H1 (cell line): ENCODE measurements around the gene FMOD. TPM values are rescaled to one million over a fixed set of nuclear protein-coding genes. Genes with fewer than 3 reads are reported as not detected.

Experiments used
- CTCF ChIA-PET: fragments of 300-600 bp; sonication (Branson Sonifier 250); formaldehyde crosslinking; loops from one replicate; lab custom pipeline; 2021; ENCODE audit not compliant: partially characterized antibody; lab: Charles Lee
- POLR2A ChIA-PET: fragments of 300-600 bp; sonication (Branson Sonifier 250); formaldehyde crosslinking; loops from one replicate; lab custom pipeline; 2021; ENCODE audit warnings: inconsistent platforms; ENCODE audit not compliant: partially characterized antibody; lab: Charles Lee
- DNase-seq, 2 experiments: peaks; one replicate each; pipeline versions ENCODE4 v3.0.0 to v3.0.0-alpha.2; 2010 to 2022; ENCODE audit warnings: low spot score in 2 of 2, low read depth in 1 of 2, mixed read lengths in 1 of 2
- FAIRE-seq: peaks from 2 replicates; lab custom pipeline; 2011; peaks lifted over from hg19 to GRCh38; lab: Jason Lieb, UNC
- H2AFZ ChIP-seq: 2 replicates; pipeline ENCODE4 v1.8.1; 2012; ENCODE audit warnings: low read length, inconsistent platforms
- H2AK5ac ChIP-seq: 2 replicates; pipeline ENCODE4 v1.6.1; 2013; ENCODE audit warnings: low read depth, low read length
- H2BK120ac ChIP-seq: replicated peaks from 2 replicates; pipeline ENCODE3; 2013; ENCODE audit warnings: low read depth, low read length, inconsistent platforms
- H2BK12ac ChIP-seq: 2 replicates; pipeline ENCODE4 v1.6.1; 2013; ENCODE audit warnings: low read depth, low read length
- H2BK15ac ChIP-seq: 2 replicates; pipeline ENCODE4 v1.6.1; 2013; ENCODE audit warnings: low read length
- H2BK20ac ChIP-seq: 2 replicates; pipeline ENCODE4 v1.6.1; 2013; ENCODE audit warnings: low read length
- H2BK5ac ChIP-seq: 2 replicates; pipeline ENCODE4 v1.6.1; 2013; ENCODE audit warnings: low read depth, low read length
- H3K14ac ChIP-seq: 2 replicates; pipeline ENCODE4 v1.6.1; 2013; ENCODE audit warnings: inconsistent platforms; ENCODE audit not compliant: insufficient read length
- H3K18ac ChIP-seq: 2 replicates; pipeline ENCODE4 v1.6.1; 2013; ENCODE audit warnings: low read length; ENCODE audit errors: extremely low read depth
- H3K23ac ChIP-seq: 2 replicates; pipeline ENCODE4 v1.6.1; 2013; ENCODE audit warnings: inconsistent platforms; ENCODE audit not compliant: insufficient read length
- H3K23me2 ChIP-seq: 2 replicates; pipeline ENCODE4 v1.6.1; 2013; ENCODE audit warnings: low read depth, low read length
- H3K27ac ChIP-seq: 2 replicates; pipeline ENCODE4 v1.6.1; 2011; ENCODE audit warnings: low read depth, low read length, inconsistent platforms
- H3K27me3 ChIP-seq, 4 experiments: replicated peaks in 1 of 4; 1 replicate in 1 of 4; 2 replicates in 3 of 4; pipeline versions ENCODE4 v1.6.1 to v1.8.1; 2011 to 2013; ENCODE audit warnings: low read length in 3 of 4, mild to moderate bottlenecking in 3 of 4, inconsistent platforms in 2 of 4, mixed read lengths in 2 of 4, moderate library complexity in 1 of 4; ENCODE audit not compliant: control insufficient read depth in 3 of 4, insufficient read depth in 3 of 4; ENCODE audit errors: extremely low read depth in 1 of 4
- H3K36me3 ChIP-seq, 4 experiments: 2 replicates each; pipeline versions ENCODE4 v1.6.1 to v1.8.1; 2011 to 2013; ENCODE audit warnings: mild to moderate bottlenecking in 4 of 4, low read length in 3 of 4, moderate library complexity in 2 of 4, control low read depth in 1 of 4, inconsistent platforms in 1 of 4; ENCODE audit not compliant: insufficient read depth in 4 of 4, control insufficient read depth in 2 of 4
- H3K4ac ChIP-seq: replicated peaks from 2 replicates; pipeline ENCODE3; 2013; ENCODE audit warnings: low read length, low read depth, mixed read lengths, inconsistent platforms; ENCODE audit not compliant: insufficient read length
- H3K4me1 ChIP-seq, 4 experiments: replicated peaks in 1 of 4; 1 replicate in 1 of 4; 2 replicates in 3 of 4; pipeline versions ENCODE4 v1.6.1 to v1.8.1; 2011 to 2013; ENCODE audit warnings: low read length in 3 of 4, inconsistent platforms in 2 of 4, mixed read lengths in 1 of 4; ENCODE audit not compliant: insufficient read depth in 4 of 4, control insufficient read depth in 3 of 4
- H3K4me2 ChIP-seq, 2 experiments: 2 replicates each; pipeline versions ENCODE4 v1.6.1 to v1.8.1; 2011 to 2013; ENCODE audit warnings: low read depth in 2 of 2, low read length in 2 of 2, control low read depth in 1 of 2, inconsistent platforms in 1 of 2, mild to moderate bottlenecking in 1 of 2; ENCODE audit not compliant: insufficient read depth in 1 of 2
- H3K4me3 ChIP-seq, 4 experiments: fragments of 200-600, 300-600 bp in 1 of 4; sonication (generic), shearing (Covaris generic), sonication (Bioruptor Twin) in 1 of 4; 2 replicates each; pipeline versions ENCODE4 v1.5.1 to v1.8.1; 2011 to 2016; ENCODE audit warnings: low read length in 4 of 4, low read depth in 3 of 4, control low read depth in 2 of 4, inconsistent platforms in 2 of 4, mild to moderate bottlenecking in 2 of 4, mixed read lengths in 1 of 4, moderate library complexity in 1 of 4; ENCODE audit not compliant: insufficient read depth in 2 of 4; ENCODE audit errors: extremely low read depth in 1 of 4
- H3K56ac ChIP-seq: replicated peaks from 2 replicates; pipeline ENCODE3; 2013; ENCODE audit warnings: low read depth, mild to moderate bottlenecking, mixed read lengths, low read length, inconsistent platforms; ENCODE audit not compliant: insufficient read length
- H3K79me1 ChIP-seq: 2 replicates; pipeline ENCODE4 v1.6.1; 2013; ENCODE audit warnings: low read depth, low read length, control low read depth
- H3K79me2 ChIP-seq, 2 experiments: 2 replicates each; pipeline versions ENCODE4 v1.6.1 to v1.8.1; 2012 to 2013; ENCODE audit warnings: low read length in 2 of 2, mild to moderate bottlenecking in 2 of 2, inconsistent platforms in 1 of 2; ENCODE audit not compliant: insufficient read depth in 2 of 2, control insufficient read depth in 1 of 2
- H3K9ac ChIP-seq, 4 experiments: replicated peaks in 1 of 4; 1 replicate in 1 of 4; 2 replicates in 3 of 4; pipeline versions ENCODE4 v1.6.1 to v1.8.1; 2011 to 2013; ENCODE audit warnings: low read depth in 3 of 4, low read length in 3 of 4, control low read depth in 2 of 4, mild to moderate bottlenecking in 2 of 4, moderate library complexity in 2 of 4, inconsistent platforms in 1 of 4; ENCODE audit errors: extremely low read depth in 1 of 4
- H3K9me3 ChIP-seq, 2 experiments: 2 replicates each; pipeline versions ENCODE4 v1.6.1 to v1.8.1; 2012 to 2013; ENCODE audit warnings: mild to moderate bottlenecking in 2 of 2, moderate library complexity in 2 of 2, control low read depth in 1 of 2, inconsistent platforms in 1 of 2, low read depth in 1 of 2, low read length in 1 of 2, mixed read lengths in 1 of 2; ENCODE audit not compliant: insufficient read depth in 2 of 2
- H4K20me1 ChIP-seq, 2 experiments: replicated peaks in 1 of 2; 2 replicates each; pipeline versions ENCODE3 to v1.8.1; 2011 to 2013; ENCODE audit warnings: inconsistent platforms in 2 of 2, low read length in 2 of 2, mild to moderate bottlenecking in 1 of 2; ENCODE audit not compliant: insufficient read depth in 2 of 2, control insufficient read depth in 1 of 2
- H4K5ac ChIP-seq: 2 replicates; pipeline ENCODE4 v1.6.1; 2013; ENCODE audit warnings: low read length, low read depth, mixed read lengths, inconsistent platforms; ENCODE audit not compliant: insufficient read length
- H4K8ac ChIP-seq: 2 replicates; pipeline ENCODE4 v1.8.0; 2013; ENCODE audit warnings: mild to moderate bottlenecking, moderate library complexity, low read length, inconsistent platforms; ENCODE audit not compliant: insufficient read depth; ENCODE audit errors: extremely low read depth
- H4K91ac ChIP-seq: replicated peaks from 2 replicates; pipeline ENCODE3; 2013; ENCODE audit warnings: low read length, mixed read lengths, inconsistent platforms; ENCODE audit not compliant: insufficient read length
- ATF3 ChIP-seq: IDR thresholded peaks from 2 replicates; pipeline ENCODE4 v1.6.1; 2011; ENCODE audit warnings: low read depth, mild to moderate bottlenecking, low read length; ENCODE audit not compliant: insufficient read depth
- CBX8 ChIP-seq: fragments of 300-800, 300-1000 bp; sonication (generic); IDR thresholded peaks from 2 replicates; pipeline ENCODE4 v1.7.1; 2016; ENCODE audit warnings: low read depth, low read length, borderline replicate concordance
- CHD1 ChIP-seq: IDR thresholded peaks from 2 replicates; pipeline ENCODE4 v1.6.1; 2012; ENCODE audit warnings: low read depth, low read length, improper control_type of control experiment
- CREB1 ChIP-seq: IDR thresholded peaks from 2 replicates; pipeline ENCODE4 v1.6.1; 2012; ENCODE audit warnings: inconsistent platforms
- EP300 ChIP-seq, 2 experiments: IDR thresholded peaks; 1 replicate in 1 of 2; 2 replicates in 1 of 2; pipeline ENCODE4 v1.6.1; 2011 to 2012; ENCODE audit warnings: low read depth in 2 of 2, low read length in 2 of 2, mild to moderate bottlenecking in 2 of 2, borderline replicate concordance in 1 of 2, inconsistent platforms in 1 of 2, moderate library complexity in 1 of 2
- GTF2F1 ChIP-seq: IDR thresholded peaks from 2 replicates; pipeline ENCODE4 v1.6.1; 2012; ENCODE audit warnings: low read depth, low read length, improper control_type of control experiment, borderline replicate concordance
- NRF1 ChIP-seq: IDR thresholded peaks from 2 replicates; pipeline ENCODE4 v1.6.1; 2011; ENCODE audit warnings: mild to moderate bottlenecking, low read depth, low read length, improper control_type of control experiment
- RFX5 ChIP-seq: IDR thresholded peaks from 2 replicates; pipeline ENCODE4 v1.6.1; 2011; ENCODE audit warnings: low read depth, low read length, improper control_type of control experiment, borderline replicate concordance
- SAP30 ChIP-seq: fragments of 300-600 bp; sonication (generic); IDR thresholded peaks from 2 replicates; pipeline ENCODE4 v1.7.1; 2012; ENCODE audit warnings: low read length, moderate library complexity, mild to moderate bottlenecking, inconsistent platforms; ENCODE audit not compliant: insufficient read depth, insufficient replicate concordance
- TBP ChIP-seq: IDR thresholded peaks from 2 replicates; pipeline ENCODE4 v1.6.1; 2011; ENCODE audit warnings: low read depth, low read length, improper control_type of control experiment
- WGBS, 2 experiments: shearing (Covaris generic) in 1 of 2; methylation state at CpG; one replicate each; pipeline versions ENCODE4 v1.1.6 to v1.1.7; 2013 to 2015; ENCODE audit warnings: low lambda C conversion rate in 2 of 2, mixed read lengths in 2 of 2, inconsistent platforms in 1 of 2, low coverage in 1 of 2, missing lambda C conversion rate in 1 of 2; ENCODE audit not compliant: insufficient replicate concordance in 2 of 2, insufficient coverage in 1 of 2, insufficient read length in 1 of 2; ENCODE audit errors: extremely low coverage in 1 of 2, missing lambda C conversion rate in 1 of 2; 5-methylcytosine and 5-hydroxymethylcytosine counted together
- polyA plus RNA-seq, 7 experiments: library from polyadenylated mRNA; depleted of rRNA in 3 of 7; stranded (reverse) in 5 of 7; unstranded in 2 of 7; fragments of >200 nt in 5 of 7; fragments of 200-250 nt in 2 of 7; gene quantifications; 1 replicate in 5 of 7; 2 replicates in 1 of 7; 4 replicates in 1 of 7; pipeline versions ENCODE4 v1.2.1 to v1.2.3, GENCODE V29; 2011 to 2013; ENCODE audit warnings: missing spikeins in 2 of 7, mixed read lengths in 2 of 7
- total RNA-seq: library from RNA; stranded (reverse); fragmentation: NEBNext Ultra II Directional; extraction: Animal tissue kit (Norgen Biotek cat#: 25700); gene quantifications from 2 replicates; pipeline ENCODE4 v1.2.1, GENCODE V29; 2021

FMOD gene
- total and polyA plus RNA-seq, 2 of the 8 experiments (the other 6 are each of a cell fraction or from before 2014, with no cell fraction given) = 0.17 to 0.32 TPM

- H3K23ac ChIP-seq = no peak overlapping the region
- H3K18ac ChIP-seq = no peak overlapping the region
- no peaks in the 10 kb centered on the region for H4K20me1 ChIP-seq
- H2BK5ac ChIP-seq = no peak overlapping the region
- H2BK20ac ChIP-seq = no peak overlapping the region
- H3K27me3 ChIP-seq = no peaks in the 10 kb centered on the region; a peak in 1 of 7 replicates
- no peak overlapping the region for H3K14ac ChIP-seq
- no peak overlapping the region for H4K8ac ChIP-seq
- 100% methylated on average over 4 of the region's 4 CpGs; no CpG with 5 or more reads in 1 of the 2 experiments for WGBS, 2 experiments
- no peaks in the 10 kb centered on the region for H3K23me2 ChIP-seq
- H3K79me2 ChIP-seq = no peaks in the 10 kb centered on the region
- H3K27ac ChIP-seq = no peak overlapping the region
- no peak overlapping the region for H2AK5ac ChIP-seq
- no peaks in the 10 kb centered on the region for H3K9me3 ChIP-seq
- H4K5ac ChIP-seq = no peak overlapping the region
- H4K91ac ChIP-seq = no peak overlapping the region
- TF ChIP-seq RFX5 (no peak), CBX8 (no peak), NRF1 (no peak), GTF2F1 (no peak), SAP30 (no peak), ATF3 (no peak), CREB1 (no peak), TBP (no peak), EP300 (IDR thresholded peaks at IDR 0.05; ENCODE audit: borderline replicate concordance in 1 of 2, low read depth in 2 of 2, low read length in 2 of 2) (no peak), CHD1 (no peak)
- TF ChIP-seq, all 59 proteins: peak for 0
- Histone ChIP-seq H3K4me1 (no peaks in the 10 kb centered on the region), H2AFZ (no peak overlapping the region), H3K4ac (no peak overlapping the region), H2BK120ac (no peak overlapping the region), H3K56ac (no peak overlapping the region), H3K9ac (no peak overlapping the region), H2BK12ac (no peak overlapping the region), H3K4me2 (no peak overlapping the region), H3K36me3 (no peaks in the 10 kb centered on the region; a peak in 1 of 8 replicates), H3K79me1 (no peaks in the 10 kb centered on the region), H3K4me3 (no peak overlapping the region), H2BK15ac (no peak overlapping the region)
- FAIRE-seq (no peak), DNase-seq (no peak)
- ChIA-PET POLR2A (no interaction called here), CTCF (interaction anchor here (0.6 to 24.2 kb wide), 9 partner anchors 5 to 155 kb away, joined by 3 to 330 read pairs (median 4); partner anchors contain the start of genes FMOD and PRELP)
These were observed 973 bp downstream of the FMOD start for GRCh38 chr1:203349773-203350524.
